ENCODE results near the gene SLK.

- no peak for TF ChIP-seq POLR2AphosphoS5 (IDR thresholded peaks at IDR 0.05; ENCODE audit: low read depth, low read length)
- no peak for TF ChIP-seq TAF1 (IDR thresholded peaks at IDR 0.05; ENCODE audit: borderline replicate concordance, insufficient read depth, low read length)
- no peak for TF ChIP-seq REST (IDR thresholded peaks at IDR 0.05; ENCODE audit: insufficient read depth in 1 of 2, low read depth in 2 of 2, low read length in 2 of 2)
- no peak for TF ChIP-seq SIN3A (IDR thresholded peaks at IDR 0.05; ENCODE audit: borderline replicate concordance, insufficient read depth, low read length)
Observed at GRCh38 chr10:103936022-103936421, 30.9 kb upstream of the SLK start.

Data from PFSK-1 (cell line).